ENCODE measurements around the gene PLCB4. TPM values are rescaled to one million over a fixed set of nuclear protein-coding genes. Genes with fewer than 3 reads are reported as not detected.

Gene PLCB4
- total RNA-seq, 4 donors from 2014 or later, result 4.4 to 11.5 (median 8.7) TPM

DNA sequence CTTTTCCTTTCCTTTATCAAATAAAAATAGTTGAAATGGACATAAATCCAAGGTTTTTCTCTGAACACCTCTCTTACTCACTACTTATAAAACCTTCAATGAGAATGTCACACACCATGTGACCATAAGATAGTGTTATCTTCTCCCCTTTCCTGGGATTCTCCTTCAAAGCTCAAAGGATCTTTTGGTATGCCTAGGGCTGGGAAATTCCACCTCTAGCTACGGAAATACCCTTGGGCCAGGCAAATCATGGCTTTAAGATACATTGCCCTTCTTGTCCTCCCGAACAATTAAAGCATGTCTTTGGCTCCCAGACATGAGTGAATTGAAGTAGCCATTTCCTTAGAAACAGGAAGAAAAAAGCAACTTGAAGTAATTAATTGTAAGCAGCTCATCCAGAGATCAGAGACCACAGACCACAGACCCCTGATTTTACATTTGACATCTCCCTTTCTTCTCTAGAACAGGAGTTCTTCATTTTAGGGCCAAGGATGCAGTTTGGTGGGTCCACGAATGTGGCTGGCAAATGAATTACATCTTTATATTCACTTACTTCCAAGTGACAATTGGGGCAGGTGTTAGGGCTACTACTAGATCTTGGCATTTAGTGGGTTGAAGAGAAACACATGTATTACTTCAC is 4.1 kb downstream of the PLCB4 start:
- TF ChIP-seq, protein P1, sequence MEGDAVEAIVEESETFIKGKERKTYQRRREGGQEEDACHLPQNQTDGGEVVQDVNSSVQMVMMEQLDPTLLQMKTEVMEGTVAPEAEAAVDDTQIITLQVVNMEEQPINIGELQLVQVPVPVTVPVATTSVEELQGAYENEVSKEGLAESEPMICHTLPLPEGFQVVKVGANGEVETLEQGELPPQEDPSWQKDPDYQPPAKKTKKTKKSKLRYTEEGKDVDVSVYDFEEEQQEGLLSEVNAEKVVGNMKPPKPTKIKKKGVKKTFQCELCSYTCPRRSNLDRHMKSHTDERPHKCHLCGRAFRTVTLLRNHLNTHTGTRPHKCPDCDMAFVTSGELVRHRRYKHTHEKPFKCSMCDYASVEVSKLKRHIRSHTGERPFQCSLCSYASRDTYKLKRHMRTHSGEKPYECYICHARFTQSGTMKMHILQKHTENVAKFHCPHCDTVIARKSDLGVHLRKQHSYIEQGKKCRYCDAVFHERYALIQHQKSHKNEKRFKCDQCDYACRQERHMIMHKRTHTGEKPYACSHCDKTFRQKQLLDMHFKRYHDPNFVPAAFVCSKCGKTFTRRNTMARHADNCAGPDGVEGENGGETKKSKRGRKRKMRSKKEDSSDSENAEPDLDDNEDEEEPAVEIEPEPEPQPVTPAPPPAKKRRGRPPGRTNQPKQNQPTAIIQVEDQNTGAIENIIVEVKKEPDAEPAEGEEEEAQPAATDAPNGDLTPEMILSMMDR (IDR thresholded peaks at IDR 0.05; ENCODE audit: low read depth), result no peak

DNA sequence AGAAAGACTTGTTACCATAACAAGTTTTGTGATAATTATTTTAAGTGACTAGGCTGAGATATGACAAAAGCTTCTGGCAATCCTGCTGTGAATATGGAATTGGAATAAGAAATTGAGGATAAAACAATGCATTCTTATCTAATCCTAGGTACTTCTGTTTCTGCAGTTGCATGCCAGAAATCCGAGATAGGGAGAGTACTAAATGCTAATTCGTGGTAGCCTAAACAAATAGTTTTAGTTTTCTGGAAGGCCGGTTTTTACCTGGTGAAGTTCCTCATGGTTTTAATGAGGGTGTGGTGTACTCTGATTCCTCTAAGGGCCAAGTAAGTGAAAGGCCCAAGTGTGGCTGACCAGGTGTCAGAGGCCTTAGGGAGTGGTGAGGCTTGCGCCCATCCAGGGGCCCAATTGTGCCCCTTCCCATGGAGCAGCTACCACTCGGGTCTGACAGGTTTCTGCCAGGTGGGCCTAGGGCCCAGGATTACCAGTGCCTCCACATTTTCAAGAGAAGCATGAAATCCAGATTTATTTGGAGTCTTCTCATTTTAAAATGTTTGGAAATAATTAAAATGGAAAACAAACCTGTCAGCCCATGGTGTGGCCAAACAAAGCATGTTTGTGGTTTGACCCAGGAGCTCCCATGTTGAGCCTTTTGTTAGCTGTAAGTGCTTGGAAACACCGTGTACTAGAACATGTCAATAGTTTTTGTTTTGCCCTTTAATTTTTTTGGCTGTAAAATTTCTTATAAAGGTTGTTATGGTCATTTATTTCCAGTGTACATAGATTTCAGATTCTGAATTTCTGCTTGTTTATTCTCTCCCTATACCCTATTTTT is 6.6 kb downstream of the PLCB4 start:
- TF ChIP-seq, protein P1 (IDR thresholded peaks at IDR 0.05; ENCODE audit: low read depth), result no peak

DNA sequence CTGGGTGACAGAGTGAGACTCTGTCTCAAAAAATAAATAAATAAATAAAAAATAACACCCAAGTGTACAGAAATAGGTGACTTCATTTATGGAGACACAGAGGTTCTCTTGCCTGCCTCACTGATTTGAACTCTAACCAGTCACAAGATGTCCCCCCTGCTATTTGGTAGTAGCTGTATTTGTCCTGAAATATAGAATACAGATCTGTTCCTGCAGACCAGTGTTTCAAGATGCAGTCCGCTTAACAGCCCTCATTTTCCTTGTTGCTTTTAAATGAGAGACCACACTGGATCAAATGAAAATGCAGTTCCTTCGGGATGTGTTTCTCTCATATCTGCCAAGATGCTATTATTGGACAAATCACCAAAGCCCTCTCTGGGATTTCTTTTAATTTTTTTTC is 7.6 kb downstream of the PLCB4 start:
- TF ChIP-seq, protein P1 (IDR thresholded peaks at IDR 0.05; ENCODE audit: low read depth), result no peak

DNA sequence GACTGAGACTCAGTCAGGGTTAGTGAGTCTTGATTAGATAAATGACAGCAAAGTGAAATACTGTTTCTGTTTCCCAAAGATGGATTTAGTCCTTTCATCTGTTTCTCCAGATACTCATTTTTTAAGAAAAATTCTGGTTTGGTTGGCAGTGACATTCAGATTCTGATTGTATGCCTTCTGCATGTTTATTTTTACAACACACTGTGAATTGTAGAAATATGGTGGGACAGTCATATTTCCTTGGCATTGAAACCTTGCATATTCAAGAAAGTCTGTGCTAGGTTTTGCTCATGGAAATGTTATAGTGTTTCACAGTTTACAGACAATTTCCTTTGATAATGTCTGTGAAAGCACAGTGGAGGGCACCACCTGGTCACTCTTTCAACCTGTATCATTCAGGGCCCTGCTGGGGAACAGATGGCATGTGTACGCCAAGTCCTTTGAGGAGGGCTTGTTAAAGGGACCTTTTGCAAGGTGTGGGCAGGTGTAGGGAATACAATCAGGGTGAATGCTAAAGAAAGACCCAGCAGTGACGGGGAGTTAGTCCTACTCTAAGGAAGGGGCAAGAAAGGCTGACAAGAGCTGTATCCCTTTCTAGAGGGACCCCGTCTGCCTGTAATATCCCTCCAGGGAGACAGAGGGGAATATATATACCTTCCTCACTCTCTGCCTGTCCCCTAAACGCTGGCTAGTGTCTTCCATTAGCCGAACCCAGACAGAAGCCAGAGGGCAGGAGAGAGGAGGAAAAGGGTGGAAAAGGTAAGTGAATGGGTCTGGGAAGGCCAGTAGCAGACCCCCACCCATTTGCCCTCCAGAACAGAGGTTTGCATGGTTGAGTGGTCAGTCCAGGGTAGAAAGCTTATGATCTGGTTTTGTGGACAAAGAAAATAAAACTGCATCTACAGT is 10.2 kb downstream of the PLCB4 start:
- TF ChIP-seq, protein P1 (IDR thresholded peaks at IDR 0.05; ENCODE audit: low read depth), result no peak

DNA sequence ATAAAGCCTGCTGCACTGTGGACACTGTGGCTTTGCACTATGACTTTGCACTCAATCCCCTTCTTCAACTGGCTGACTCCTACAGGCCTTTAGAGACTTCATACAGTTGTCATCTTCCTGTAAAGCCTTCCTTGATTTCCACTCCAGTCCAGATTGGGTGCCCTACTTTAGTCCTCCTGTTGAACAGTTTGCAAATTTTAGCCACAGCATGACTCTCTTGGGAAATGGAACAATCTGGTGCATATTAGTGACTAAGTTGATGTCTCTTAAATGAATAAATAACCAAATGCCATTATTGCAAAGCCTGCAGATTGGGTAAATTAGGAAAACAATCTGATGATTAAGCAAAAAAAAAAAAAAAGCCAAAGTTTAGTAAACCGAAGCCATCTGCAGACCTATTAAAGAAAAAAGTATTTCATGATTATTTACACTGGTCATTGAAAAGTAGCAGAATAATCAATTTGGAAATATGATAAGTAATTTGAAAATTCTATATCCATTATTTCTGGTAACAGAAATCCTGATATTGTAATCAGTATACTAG is 12.6 kb downstream of the PLCB4 start:
- TF ChIP-seq, protein P1 (IDR thresholded peaks at IDR 0.05; ENCODE audit: low read depth), result no peak

DNA sequence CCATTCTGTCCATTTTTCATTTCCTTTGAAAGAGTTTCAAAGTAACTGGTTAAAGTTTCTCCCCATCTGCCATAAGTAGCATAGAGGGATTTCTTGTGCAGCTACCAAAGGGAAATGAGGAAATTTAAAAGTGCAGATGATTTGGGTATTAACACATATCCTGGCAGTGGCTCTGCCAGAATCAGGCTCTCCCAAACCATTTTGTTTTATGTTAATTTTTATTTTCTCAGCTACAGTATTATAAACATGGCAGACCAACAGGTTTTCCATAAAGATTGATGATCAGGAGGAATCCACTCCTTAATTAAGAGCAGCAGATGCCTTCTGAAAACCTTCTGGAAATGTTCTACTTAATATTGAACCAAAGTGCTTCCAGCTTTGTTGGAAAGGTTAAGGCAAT is 13.9 kb downstream of the PLCB4 start:
- TF ChIP-seq, protein P1 (IDR thresholded peaks at IDR 0.05; ENCODE audit: low read depth), result no peak
